Frontal cortex (tissue), 1 donor: ENCODE data around the gene SAT1. TPM values are rescaled to one million over a fixed set of nuclear protein-coding genes. Genes with fewer than 3 reads are reported as not detected.

ENCODE experiments used
- small RNA-seq: library from RNA; depleted of rRNA; stranded (forward); fragments of <200 nt; gene quantifications from one replicate; pipeline ENCODE3, GENCODE V24; 2014
- total RNA-seq: library from RNA; depleted of rRNA; stranded (reverse); fragments of >200 nt; gene quantifications from one replicate; pipeline ENCODE4 v1.2.3, GENCODE V29; 2014

The SAT1 gene
- total RNA-seq, 1 donor from 2014 or later, result 42.8 TPM

Small RNAs within 50 kb of the gene (small RNA-seq; reads per million reads assigned to genes)
- not detected for gene RF00019

Other genes starting within 250 kb of the SAT1 start
- 53.4 TPM for gene PRDX4, start 115.7 kb upstream of the SAT1 start, total RNA-seq
- gene ACOT9, start 39.9 kb upstream of the SAT1 start, total RNA-seq, result 22.0 TPM
- gene APOO, start 124.8 kb downstream of the SAT1 start, total RNA-seq, result 27.7 TPM
- gene CXorf58, start 124.8 kb downstream of the SAT1 start, total RNA-seq, result 0.82 TPM
- 36.3 TPM for gene KLHL15, start 244.0 kb downstream of the SAT1 start, total RNA-seq